Adrenal gland (tissue), 5 donors: ENCODE measurements around the gene GASK1B.

Experiments
- POLR2A ChIP-seq, 2 donors: fragments of 450-650 bp; IDR thresholded peaks; one replicate each; pipeline ENCODE4 v1.6.1; 2017; ENCODE audit warnings: antibody characterized with exemption in 2 of 2, mild to moderate bottlenecking in 2 of 2, moderate library complexity in 1 of 2
- TF ChIP-seq, protein P1 (sequence below), 6 experiments: fragments of 450-650 bp in 4 of 6; fragments of 200-600 bp in 2 of 6; sonication (generic) in 1 of 6; IDR thresholded peaks; 1 replicate in 5 of 6; 2 replicates in 1 of 6; pipeline versions ENCODE4 v1.5.1 to v1.8.0; 2016 to 2021; ENCODE audit warnings: antibody characterized with exemption in 6 of 6, mild to moderate bottlenecking in 2 of 6, moderate library complexity in 1 of 6
- donor health status: DM: no; HTN: no; CAD: no.

DNA sequence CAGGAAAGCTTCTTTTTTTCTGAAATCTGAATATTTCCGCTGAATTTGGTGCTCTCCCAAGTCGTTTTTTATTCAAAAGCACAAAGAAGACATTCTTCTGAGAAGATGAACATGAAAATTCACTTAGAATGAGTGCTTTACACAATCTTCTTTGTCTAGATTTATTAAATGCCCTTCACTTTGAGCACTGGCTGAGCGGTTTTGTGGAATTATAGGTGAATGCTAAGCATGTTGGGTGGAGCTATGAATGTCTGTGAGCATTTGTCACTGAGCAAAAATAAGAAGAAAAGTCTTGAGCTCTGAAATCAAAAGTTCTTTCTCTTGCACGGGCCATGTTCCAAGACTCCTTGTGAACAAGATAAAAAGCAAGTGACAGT, 13.1 kb downstream of the GASK1B start:
- TF ChIP-seq, protein P1, sequence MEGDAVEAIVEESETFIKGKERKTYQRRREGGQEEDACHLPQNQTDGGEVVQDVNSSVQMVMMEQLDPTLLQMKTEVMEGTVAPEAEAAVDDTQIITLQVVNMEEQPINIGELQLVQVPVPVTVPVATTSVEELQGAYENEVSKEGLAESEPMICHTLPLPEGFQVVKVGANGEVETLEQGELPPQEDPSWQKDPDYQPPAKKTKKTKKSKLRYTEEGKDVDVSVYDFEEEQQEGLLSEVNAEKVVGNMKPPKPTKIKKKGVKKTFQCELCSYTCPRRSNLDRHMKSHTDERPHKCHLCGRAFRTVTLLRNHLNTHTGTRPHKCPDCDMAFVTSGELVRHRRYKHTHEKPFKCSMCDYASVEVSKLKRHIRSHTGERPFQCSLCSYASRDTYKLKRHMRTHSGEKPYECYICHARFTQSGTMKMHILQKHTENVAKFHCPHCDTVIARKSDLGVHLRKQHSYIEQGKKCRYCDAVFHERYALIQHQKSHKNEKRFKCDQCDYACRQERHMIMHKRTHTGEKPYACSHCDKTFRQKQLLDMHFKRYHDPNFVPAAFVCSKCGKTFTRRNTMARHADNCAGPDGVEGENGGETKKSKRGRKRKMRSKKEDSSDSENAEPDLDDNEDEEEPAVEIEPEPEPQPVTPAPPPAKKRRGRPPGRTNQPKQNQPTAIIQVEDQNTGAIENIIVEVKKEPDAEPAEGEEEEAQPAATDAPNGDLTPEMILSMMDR (IDR thresholded peaks at IDR 0.05) = no peak
- no peak for TF ChIP-seq POLR2A (IDR thresholded peaks at IDR 0.05)
